ENCODE data around the gene YARS2.

GRCh38 chr12:32804301-32804700 is 48.6 kb upstream of the YARS2 start:
- TF ChIP-seq, protein P1, sequence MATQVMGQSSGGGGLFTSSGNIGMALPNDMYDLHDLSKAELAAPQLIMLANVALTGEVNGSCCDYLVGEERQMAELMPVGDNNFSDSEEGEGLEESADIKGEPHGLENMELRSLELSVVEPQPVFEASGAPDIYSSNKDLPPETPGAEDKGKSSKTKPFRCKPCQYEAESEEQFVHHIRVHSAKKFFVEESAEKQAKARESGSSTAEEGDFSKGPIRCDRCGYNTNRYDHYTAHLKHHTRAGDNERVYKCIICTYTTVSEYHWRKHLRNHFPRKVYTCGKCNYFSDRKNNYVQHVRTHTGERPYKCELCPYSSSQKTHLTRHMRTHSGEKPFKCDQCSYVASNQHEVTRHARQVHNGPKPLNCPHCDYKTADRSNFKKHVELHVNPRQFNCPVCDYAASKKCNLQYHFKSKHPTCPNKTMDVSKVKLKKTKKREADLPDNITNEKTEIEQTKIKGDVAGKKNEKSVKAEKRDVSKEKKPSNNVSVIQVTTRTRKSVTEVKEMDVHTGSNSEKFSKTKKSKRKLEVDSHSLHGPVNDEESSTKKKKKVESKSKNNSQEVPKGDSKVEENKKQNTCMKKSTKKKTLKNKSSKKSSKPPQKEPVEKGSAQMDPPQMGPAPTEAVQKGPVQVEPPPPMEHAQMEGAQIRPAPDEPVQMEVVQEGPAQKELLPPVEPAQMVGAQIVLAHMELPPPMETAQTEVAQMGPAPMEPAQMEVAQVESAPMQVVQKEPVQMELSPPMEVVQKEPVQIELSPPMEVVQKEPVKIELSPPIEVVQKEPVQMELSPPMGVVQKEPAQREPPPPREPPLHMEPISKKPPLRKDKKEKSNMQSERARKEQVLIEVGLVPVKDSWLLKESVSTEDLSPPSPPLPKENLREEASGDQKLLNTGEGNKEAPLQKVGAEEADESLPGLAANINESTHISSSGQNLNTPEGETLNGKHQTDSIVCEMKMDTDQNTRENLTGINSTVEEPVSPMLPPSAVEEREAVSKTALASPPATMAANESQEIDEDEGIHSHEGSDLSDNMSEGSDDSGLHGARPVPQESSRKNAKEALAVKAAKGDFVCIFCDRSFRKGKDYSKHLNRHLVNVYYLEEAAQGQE (IDR thresholded peaks at IDR 0.05; ENCODE audit: borderline replicate concordance), result no peak
- TF ChIP-seq CTCF (IDR thresholded peaks at IDR 0.05; ENCODE audit: poor library complexity, severe bottlenecking), result no peak
- TF ChIP-seq TAF1 (IDR thresholded peaks at IDR 0.05; ENCODE audit: low read depth), result no peak
- TF ChIP-seq EZH2 (IDR thresholded peaks at IDR 0.05; ENCODE audit: borderline replicate concordance, insufficient read depth, low read length, poor library complexity, severe bottlenecking), result no peak
- no peak for TF ChIP-seq MXI1 (conservative IDR thresholded peaks at IDR 0.05; ENCODE audit: poor library complexity, severe bottlenecking)
- TF ChIP-seq POLR2AphosphoS5 (IDR thresholded peaks at IDR 0.05), result no peak
- no peak for TF ChIP-seq RAD21 (conservative IDR thresholded peaks at IDR 0.05)
- no peak for TF ChIP-seq EP300 (conservative IDR thresholded peaks at IDR 0.05; ENCODE audit: poor library complexity, severe bottlenecking)
- no peak for TF ChIP-seq SMC3 (conservative IDR thresholded peaks at IDR 0.05; ENCODE audit: poor library complexity)
